ENCODE measurements around the gene THSD7A. TPM values are rescaled to one million over a fixed set of nuclear protein-coding genes. Genes with fewer than 3 reads are reported as not detected.

THSD7A gene
- total RNA-seq, 2 experiments from 2014 or later = not detected

DNA sequence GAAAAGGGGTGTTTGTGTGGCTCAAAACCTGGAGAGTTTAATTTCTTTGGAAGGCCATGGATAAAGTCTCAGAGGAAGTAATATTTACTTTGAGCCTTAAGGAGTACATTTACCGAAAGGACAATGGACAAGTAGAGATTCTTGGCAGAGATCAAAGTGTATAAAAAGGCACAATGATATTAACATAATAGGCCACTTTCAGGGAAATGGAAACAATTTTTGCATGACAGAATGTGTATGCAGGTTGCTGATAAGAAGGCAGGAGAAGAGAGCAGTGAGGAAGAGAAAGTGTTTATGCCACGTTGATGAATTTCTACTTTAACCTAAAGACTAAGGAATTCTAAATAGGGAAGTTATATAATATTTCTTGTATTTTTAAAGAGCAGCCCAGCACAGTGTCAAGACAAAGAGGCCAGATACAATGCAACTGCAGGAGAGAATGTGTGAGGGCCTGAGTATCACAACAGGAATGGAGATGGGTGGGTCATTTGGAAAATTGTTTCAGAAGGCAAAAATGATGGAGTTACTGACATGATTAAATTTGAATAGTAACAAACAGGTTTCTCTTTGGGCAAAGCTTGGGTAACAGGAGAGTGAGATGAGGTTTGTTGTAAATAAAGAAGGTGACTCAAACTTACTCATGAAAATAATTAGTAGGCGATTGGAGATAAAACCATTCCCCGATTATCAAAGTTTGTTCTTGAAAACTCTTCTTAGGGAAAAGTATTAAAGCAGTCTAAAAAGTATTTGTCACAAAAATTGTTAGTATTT lies 84.1 kb downstream of the THSD7A start:
- ChIA-PET POLR2A (no interaction called here), CTCF (no interaction called here)
- no peaks in the 10 kb centered on the region for H3K27me3 Mint-ChIP-seq
- H3K4me3 Mint-ChIP-seq = no peak overlapping the region
- no peaks in the 10 kb centered on the region for H3K4me1 Mint-ChIP-seq
- intact Hi-C loops (cut with DNase I, micrococcal nuclease) = no loop called here
- DNase-seq (no peak), ATAC-seq (no peak)
- no peak overlapping the region for H3K27ac Mint-ChIP-seq
- H3K9me3 Mint-ChIP-seq (ENCODE audit: low read depth) = no peaks in the 10 kb centered on the region
- H3K36me3 Mint-ChIP-seq (ENCODE audit: low read depth) = no peaks in the 10 kb centered on the region

GRCh38 chr7:11746591-11746990 lies 85.4 kb downstream of the THSD7A start:
- Mint-ChIP-seq H3K36me3 (ENCODE audit: low read depth) (no peaks in the 10 kb centered on the region), H3K27me3 (no peaks in the 10 kb centered on the region), H3K27ac (no peak overlapping the region), H3K9me3 (ENCODE audit: low read depth) (no peaks in the 10 kb centered on the region), H3K4me1 (no peaks in the 10 kb centered on the region), H3K4me3 (no peak overlapping the region)
- POLR2A ChIA-PET = no interaction called here
- CTCF ChIA-PET = no interaction called here
- intact Hi-C loops (cut with DNase I, micrococcal nuclease) = no loop called here
- ATAC-seq = no peak
- DNase-seq = no peak

GRCh38 chr7:11743548-11743947 lies 88.5 kb downstream of the THSD7A start:
- H3K4me1 Mint-ChIP-seq = no peaks in the 10 kb centered on the region
- DNase-seq (no peak), ATAC-seq (no peak)
- no peak overlapping the region for H3K27ac Mint-ChIP-seq
- POLR2A ChIA-PET = no interaction called here
- no peaks in the 10 kb centered on the region for H3K27me3 Mint-ChIP-seq
- H3K9me3 Mint-ChIP-seq (ENCODE audit: low read depth) = no peaks in the 10 kb centered on the region
- CTCF ChIA-PET = no interaction called here
- H3K4me3 Mint-ChIP-seq = no peak overlapping the region
- intact Hi-C loops (cut with DNase I, micrococcal nuclease) = no loop called here
- H3K36me3 Mint-ChIP-seq (ENCODE audit: low read depth) = no peaks in the 10 kb centered on the region

- intact Hi-C loops (cut with DNase I, micrococcal nuclease) = no loop called here
Observed at GRCh38 chr7:11743016-11743415, 89.0 kb downstream of the THSD7A start.

DNA sequence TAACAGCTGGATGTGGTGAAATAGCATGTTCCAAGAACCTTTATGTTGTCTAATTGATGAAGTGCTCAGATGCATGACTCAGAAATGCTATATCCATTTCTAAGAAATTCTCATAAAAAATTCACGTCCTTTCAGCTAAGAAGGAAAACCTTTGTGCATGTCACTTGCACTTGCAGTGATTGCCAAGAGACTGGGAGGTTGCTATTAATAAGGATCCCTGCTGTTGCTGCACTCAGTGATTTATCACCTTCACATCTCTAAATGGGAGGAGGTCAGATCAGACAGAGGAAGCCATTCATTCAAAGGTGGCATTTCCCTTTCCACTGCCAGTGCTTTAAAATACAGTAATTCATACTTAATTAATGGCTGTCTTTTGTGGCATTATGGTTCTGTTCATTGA lies 89.5 kb downstream of the THSD7A start:
- Mint-ChIP-seq H3K27ac (no peak overlapping the region), H3K4me3 (no peak overlapping the region), H3K4me1 (no peaks in the 10 kb centered on the region), H3K36me3 (ENCODE audit: low read depth) (no peaks in the 10 kb centered on the region), H3K9me3 (ENCODE audit: low read depth) (no peaks in the 10 kb centered on the region), H3K27me3 (no peaks in the 10 kb centered on the region)
- ChIA-PET POLR2A (no interaction called here), CTCF (no interaction called here)
- no peak for ATAC-seq
- DNase-seq = no peak
- intact Hi-C loops (cut with DNase I, micrococcal nuclease) = no loop called here

More at GRCh38 chr7:11743016-11743415, 89.0 kb downstream of the THSD7A start:
- ChIA-PET CTCF (no interaction called here), POLR2A (no interaction called here)
- H3K36me3 Mint-ChIP-seq (ENCODE audit: low read depth) = no peaks in the 10 kb centered on the region
- no peaks in the 10 kb centered on the region for H3K9me3 Mint-ChIP-seq (ENCODE audit: low read depth)
- no peaks in the 10 kb centered on the region for H3K4me1 Mint-ChIP-seq
- DNase-seq (no peak), ATAC-seq (no peak)
- no peak overlapping the region for H3K4me3 Mint-ChIP-seq
- H3K27me3 Mint-ChIP-seq = no peaks in the 10 kb centered on the region
- H3K27ac Mint-ChIP-seq = no peak overlapping the region

DNA sequence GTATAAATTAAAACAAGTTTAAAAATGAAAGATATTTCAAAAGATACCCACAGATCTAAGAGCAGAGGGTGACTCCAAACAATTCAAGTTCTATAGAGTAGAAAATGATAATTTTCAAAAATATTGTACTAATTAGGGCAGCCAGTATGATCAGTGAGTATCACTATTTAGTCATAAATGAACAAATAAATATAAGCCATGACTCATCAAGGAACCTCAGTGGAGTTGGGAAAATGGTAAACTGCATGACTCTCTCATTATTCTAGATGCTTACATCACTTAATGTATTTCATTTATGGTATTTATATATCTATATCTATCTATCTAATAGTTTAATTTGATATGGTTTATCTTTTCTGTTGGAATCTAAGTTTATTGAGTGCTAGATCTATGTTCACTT lies 94.3 kb downstream of the THSD7A start:
- H3K27ac Mint-ChIP-seq = no peak overlapping the region
- intact Hi-C loops (cut with DNase I, micrococcal nuclease) = no loop called here
- CTCF ChIA-PET = no interaction called here
- peaks cover 3% of the 10 kb centered on the region for H3K9me3 Mint-ChIP-seq (ENCODE audit: low read depth)
- POLR2A ChIA-PET = no interaction called here
- no peaks in the 10 kb centered on the region for H3K4me1 Mint-ChIP-seq
- DNase-seq = no peak
- no peaks in the 10 kb centered on the region for H3K36me3 Mint-ChIP-seq (ENCODE audit: low read depth)
- H3K27me3 Mint-ChIP-seq = no peaks in the 10 kb centered on the region
- ATAC-seq = no peak
- no peak overlapping the region for H3K4me3 Mint-ChIP-seq

DNA sequence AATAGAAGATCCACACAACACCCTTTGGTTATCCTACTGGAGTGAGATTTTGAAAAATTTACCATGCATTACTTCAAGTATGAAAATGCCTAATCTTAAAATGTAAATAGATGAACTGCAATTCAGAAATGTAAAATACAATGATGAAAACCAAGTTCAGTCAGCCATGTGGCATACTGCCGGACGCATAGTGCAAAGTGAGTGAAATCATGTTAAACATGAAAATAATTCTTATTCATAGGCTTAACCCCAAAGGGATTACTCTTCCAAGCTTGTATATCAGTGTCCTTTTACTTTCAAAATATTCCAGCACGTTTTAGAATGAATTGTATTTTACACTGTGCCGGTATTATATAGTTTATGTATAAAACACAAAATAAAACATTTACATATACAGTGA lies 99.8 kb downstream of the THSD7A start:
- Mint-ChIP-seq H3K27me3 (no peaks in the 10 kb centered on the region), H3K4me3 (no peak overlapping the region), H3K4me1 (no peaks in the 10 kb centered on the region), H3K9me3 (ENCODE audit: low read depth) (peaks cover 3% of the 10 kb centered on the region), H3K36me3 (ENCODE audit: low read depth) (no peaks in the 10 kb centered on the region), H3K27ac (no peak overlapping the region)
- ATAC-seq (no peak), DNase-seq (no peak)
- CTCF ChIA-PET = no interaction called here
- intact Hi-C loops (cut with DNase I, micrococcal nuclease) = no loop called here
- POLR2A ChIA-PET = interaction anchor here (0.6 kb wide), 1 partner anchor 331 kb away, joined by 3 read pairs; no protein-coding TSS in a partner anchor

DNA sequence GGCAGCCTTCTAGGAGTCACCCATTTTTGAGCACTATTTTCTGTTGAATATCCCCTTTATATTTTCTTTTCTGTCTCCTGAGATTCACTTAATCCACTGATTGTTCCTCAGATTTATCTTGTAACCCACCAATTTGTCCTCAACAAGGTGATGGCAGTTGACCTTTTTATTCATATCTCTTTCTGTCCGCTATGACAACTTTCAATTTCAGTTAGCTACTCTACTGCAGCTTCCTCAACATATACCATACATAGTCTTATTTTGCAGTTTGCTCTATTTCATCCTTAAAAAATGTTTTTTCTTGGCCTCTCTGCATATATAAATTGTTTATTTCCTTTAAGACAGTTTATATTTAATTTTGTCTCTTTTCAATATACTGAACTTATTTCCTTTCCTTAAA lies 101.3 kb downstream of the THSD7A start:
- Mint-ChIP-seq H3K4me3 (no peak overlapping the region), H3K27ac (no peak overlapping the region)
- ATAC-seq = no peak

DNA sequence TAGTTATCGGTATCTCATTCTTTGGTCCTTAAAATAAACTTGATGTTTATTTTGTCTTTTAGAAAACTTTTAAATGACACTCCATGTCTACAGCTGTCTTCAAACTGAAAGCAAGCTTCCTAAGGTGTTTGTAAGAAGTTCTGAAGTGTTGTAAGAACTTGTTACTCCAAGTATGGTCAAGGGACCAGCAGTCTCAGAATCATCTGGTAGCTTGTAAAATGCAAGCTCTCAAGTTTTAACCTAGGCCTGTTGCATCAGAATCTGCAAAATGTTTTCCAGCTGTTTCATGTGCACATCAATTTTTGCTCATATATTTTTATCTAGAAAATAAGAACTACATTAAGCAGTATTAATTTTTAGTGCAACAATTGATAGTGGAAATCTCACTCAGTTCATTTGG lies 104.1 kb downstream of the THSD7A start:
- no peak overlapping the region for H3K27ac Mint-ChIP-seq
- no peaks in the 10 kb centered on the region for H3K36me3 Mint-ChIP-seq (ENCODE audit: low read depth)
- H3K27me3 Mint-ChIP-seq = no peaks in the 10 kb centered on the region
- CTCF ChIA-PET = no interaction called here
- H3K4me3 Mint-ChIP-seq = no peak overlapping the region
- no peaks in the 10 kb centered on the region for H3K4me1 Mint-ChIP-seq
- DNase-seq (no peak), ATAC-seq (no peak)
- intact Hi-C loops (cut with DNase I, micrococcal nuclease) = no loop called here
- POLR2A ChIA-PET = no interaction called here
- H3K9me3 Mint-ChIP-seq (ENCODE audit: low read depth) = no peaks in the 10 kb centered on the region

More for the DNA sequence above, 101.3 kb downstream of the THSD7A start:
- Mint-ChIP-seq H3K36me3 (ENCODE audit: low read depth) (no peaks in the 10 kb centered on the region), H3K4me1 (no peaks in the 10 kb centered on the region), H3K27me3 (no peaks in the 10 kb centered on the region), H3K9me3 (ENCODE audit: low read depth) (no peaks in the 10 kb centered on the region)
- ChIA-PET POLR2A (no interaction called here), CTCF (interaction anchor here (0.7 kb wide), 1 partner anchor 39 kb away, joined by 4 read pairs; no protein-coding TSS in a partner anchor)
- intact Hi-C loops (cut with DNase I, micrococcal nuclease) = no loop called here
- no peak for DNase-seq

DNA sequence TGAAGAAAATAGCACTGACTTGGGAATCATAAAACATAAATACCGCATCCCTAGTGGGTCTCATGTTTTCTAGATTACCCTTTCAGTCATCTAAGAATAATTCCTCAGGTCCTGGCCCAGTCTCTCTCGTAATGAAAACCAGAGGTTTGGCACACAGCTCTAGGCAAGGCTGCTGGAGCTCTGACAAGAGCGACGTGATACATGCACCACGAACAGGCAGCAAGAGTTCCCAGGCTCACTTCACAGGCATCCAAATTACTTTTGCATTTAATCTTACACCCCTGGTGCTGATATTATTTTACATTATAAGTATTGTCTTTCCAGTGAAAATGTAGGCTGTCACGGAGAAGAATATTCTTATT lies 105.2 kb downstream of the THSD7A start:
- ChIA-PET CTCF (no interaction called here), POLR2A (no interaction called here)
- H3K4me1 Mint-ChIP-seq = no peaks in the 10 kb centered on the region
- intact Hi-C loops (cut with DNase I, micrococcal nuclease) = no loop called here
- no peaks in the 10 kb centered on the region for H3K9me3 Mint-ChIP-seq (ENCODE audit: low read depth)
- no peaks in the 10 kb centered on the region for H3K36me3 Mint-ChIP-seq (ENCODE audit: low read depth)
- no peaks in the 10 kb centered on the region for H3K27me3 Mint-ChIP-seq
- DNase-seq = no peak
- H3K4me3 Mint-ChIP-seq = no peak overlapping the region
- no peak overlapping the region for H3K27ac Mint-ChIP-seq
- no peak for ATAC-seq

- Mint-ChIP-seq H3K9me3 (ENCODE audit: low read depth) (no peaks in the 10 kb centered on the region), H3K27me3 (no peaks in the 10 kb centered on the region), H3K4me1 (no peaks in the 10 kb centered on the region), H3K36me3 (ENCODE audit: low read depth) (no peaks in the 10 kb centered on the region), H3K27ac (no peak overlapping the region), H3K4me3 (no peak overlapping the region)
- ATAC-seq = no peak
- POLR2A ChIA-PET = no interaction called here
- intact Hi-C loops (cut with DNase I, micrococcal nuclease) = no loop called here
- no peak for DNase-seq
- CTCF ChIA-PET = no interaction called here
Observed at GRCh38 chr7:11726001-11726793, 105.8 kb downstream of the THSD7A start.

GRCh38 chr7:11716185-11716584 lies 115.8 kb downstream of the THSD7A start:
- no peaks in the 10 kb centered on the region for H3K27me3 Mint-ChIP-seq
- no peak overlapping the region for H3K27ac Mint-ChIP-seq
- DNase-seq (no peak), ATAC-seq (no peak)
- CTCF ChIA-PET = no interaction called here
- no peak overlapping the region for H3K4me3 Mint-ChIP-seq
- POLR2A ChIA-PET = no interaction called here
- H3K9me3 Mint-ChIP-seq (ENCODE audit: low read depth) = no peaks in the 10 kb centered on the region
- no peaks in the 10 kb centered on the region for H3K36me3 Mint-ChIP-seq (ENCODE audit: low read depth)
- intact Hi-C loops (cut with DNase I, micrococcal nuclease) = no loop called here
- no peaks in the 10 kb centered on the region for H3K4me1 Mint-ChIP-seq

Measured in activated CD4-positive, alpha-beta T cell treated with anti-CD3 and anti-CD28 coated beads for 36 hours (primary cell).